OCI-LY7 (cell line): Measurements from ENCODE around the gene ABCF1.

Experiments
- EZH2phosphoT487 ChIP-seq: fragments of 200-600 bp; sonication (generic); IDR thresholded peaks from 2 replicates; pipeline ENCODE4 v1.6.1; 2018; ENCODE audit warnings: low read depth, borderline replicate concordance, mild to moderate bottlenecking, mixed run types, antibody characterized with exemption, low read length, moderate library complexity, mixed read lengths
- TF ChIP-seq, protein P1 (sequence below): fragments of 200-600 bp; sonication (generic); conservative IDR thresholded peaks from 2 replicates; pipeline ENCODE4 v1.5.1; 2014; ENCODE audit warnings: mild to moderate bottlenecking, antibody characterized with exemption, low read length, moderate library complexity, mixed read lengths

- TF ChIP-seq, protein P1, sequence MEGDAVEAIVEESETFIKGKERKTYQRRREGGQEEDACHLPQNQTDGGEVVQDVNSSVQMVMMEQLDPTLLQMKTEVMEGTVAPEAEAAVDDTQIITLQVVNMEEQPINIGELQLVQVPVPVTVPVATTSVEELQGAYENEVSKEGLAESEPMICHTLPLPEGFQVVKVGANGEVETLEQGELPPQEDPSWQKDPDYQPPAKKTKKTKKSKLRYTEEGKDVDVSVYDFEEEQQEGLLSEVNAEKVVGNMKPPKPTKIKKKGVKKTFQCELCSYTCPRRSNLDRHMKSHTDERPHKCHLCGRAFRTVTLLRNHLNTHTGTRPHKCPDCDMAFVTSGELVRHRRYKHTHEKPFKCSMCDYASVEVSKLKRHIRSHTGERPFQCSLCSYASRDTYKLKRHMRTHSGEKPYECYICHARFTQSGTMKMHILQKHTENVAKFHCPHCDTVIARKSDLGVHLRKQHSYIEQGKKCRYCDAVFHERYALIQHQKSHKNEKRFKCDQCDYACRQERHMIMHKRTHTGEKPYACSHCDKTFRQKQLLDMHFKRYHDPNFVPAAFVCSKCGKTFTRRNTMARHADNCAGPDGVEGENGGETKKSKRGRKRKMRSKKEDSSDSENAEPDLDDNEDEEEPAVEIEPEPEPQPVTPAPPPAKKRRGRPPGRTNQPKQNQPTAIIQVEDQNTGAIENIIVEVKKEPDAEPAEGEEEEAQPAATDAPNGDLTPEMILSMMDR, result no peak
- TF ChIP-seq EZH2phosphoT487, result no peak
Observed at GRCh38 chr6:30619561-30619960, 48.3 kb downstream of the ABCF1 start.
